HG02763 (cell line): ENCODE measurements around the gene SASH3.

Experiments
- ATAC-seq: cut with Tn5 transposase; IDR thresholded peaks from one replicate; pipeline ENCODE4 v1.9.1; 2021; ENCODE audit warnings: mild to moderate bottlenecking, moderate library complexity; ENCODE audit not compliant: unreplicated experiment

SASH3 gene

GRCh38 chrX:129808158-129808828 lies 28.5 kb downstream of the SASH3 start:
- no peak for ATAC-seq

DNA sequence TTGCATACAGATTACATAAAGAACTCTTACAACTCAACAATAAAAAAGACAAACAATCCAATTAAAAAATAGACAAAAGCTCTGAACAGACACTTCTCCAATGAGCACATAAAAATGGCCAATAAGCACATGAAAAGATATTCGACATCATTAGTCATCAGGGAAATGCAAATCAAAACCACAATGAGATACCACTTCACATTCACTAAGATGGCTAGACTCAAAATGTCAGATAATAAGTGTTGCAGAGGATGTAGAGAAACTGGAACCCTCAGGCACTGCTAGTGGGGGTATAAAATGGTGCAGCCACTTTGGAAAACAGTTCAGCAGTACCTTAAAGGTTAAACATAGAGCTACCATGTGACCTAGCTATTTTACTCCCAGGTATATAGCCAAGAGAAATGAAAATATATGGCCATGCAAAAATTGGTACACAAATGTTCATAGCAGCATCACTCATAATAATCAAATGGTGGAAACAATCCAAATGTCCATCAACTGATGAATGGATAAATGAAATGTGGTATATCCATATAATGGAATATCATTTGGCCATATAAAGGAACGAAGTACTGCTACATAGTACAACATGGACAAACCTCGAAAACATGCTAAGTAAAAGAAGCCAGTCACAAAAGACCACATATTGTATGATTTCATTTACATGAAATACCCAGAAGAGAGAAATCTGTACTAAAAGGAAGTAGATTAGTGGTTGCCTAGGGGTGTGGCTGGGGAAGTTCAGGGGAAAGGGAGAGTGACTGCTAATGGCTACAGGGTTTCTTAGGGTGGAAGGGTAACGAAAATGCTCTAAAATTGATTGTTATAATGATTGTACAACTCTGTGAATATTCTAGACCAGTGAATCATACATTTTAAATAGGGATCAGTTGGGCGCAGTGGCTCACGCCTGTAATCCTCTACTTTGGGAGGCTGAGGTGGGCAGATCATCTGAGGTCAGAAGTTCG lies 29.4 kb downstream of the SASH3 start:
- no peak for ATAC-seq

DNA sequence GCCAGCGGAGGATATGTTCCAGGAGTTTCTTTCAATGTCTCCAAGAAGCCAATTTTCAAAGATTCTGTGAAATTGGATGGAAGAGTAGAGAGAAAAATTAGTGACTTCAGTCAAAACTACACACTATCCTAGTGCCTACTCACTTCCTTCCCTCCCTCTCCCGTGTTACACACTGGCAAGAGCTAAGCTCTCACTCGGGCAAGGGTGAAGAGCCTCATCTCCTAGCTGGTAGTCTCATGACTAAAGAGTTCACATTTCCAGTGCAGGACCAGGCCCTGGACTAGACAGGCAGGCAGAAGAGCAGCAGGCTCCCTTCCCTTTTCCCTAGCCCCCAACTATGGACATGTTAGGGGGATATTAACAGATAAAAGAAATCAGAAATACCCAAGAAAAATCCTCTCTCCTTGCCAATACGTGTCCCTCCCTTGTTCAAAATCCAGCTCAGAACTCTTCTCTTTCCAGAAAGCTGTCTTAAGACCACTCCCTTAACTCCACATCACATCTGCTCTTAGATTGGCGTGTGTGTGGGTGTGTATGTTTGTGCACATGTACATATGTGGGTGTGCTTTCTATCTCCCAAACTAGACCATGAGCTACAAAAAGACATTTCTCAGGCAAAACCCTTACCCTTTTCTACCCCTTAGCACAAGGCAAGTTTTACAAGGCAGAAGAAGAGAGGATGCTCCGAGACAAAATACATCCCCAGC lies 34.1 kb downstream of the SASH3 start:
- no peak for ATAC-seq

DNA sequence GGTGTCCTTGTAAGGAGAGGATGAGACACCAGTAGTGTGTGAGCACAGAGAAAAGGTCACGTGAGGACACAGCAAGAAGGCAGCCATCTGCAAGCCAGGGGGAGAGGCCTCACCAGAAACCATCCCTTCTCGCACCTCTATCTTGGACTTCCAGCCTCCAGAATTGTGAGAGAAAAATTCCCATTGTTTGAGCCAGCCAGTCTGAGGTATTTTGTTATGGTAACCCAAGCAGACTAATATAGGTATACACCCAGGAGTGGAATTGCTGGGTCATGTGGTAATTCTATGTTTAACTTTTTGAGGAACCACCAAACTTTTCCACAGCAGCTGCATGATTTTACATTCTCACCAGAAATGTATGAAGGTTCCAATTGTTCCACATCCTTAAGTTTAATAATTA lies 38.4 kb downstream of the SASH3 start:
- ATAC-seq: no peak

- ATAC-seq: peak; percentile 47
Observed at GRCh38 chrX:129823115-129823514, 43.4 kb downstream of the SASH3 start.

DNA sequence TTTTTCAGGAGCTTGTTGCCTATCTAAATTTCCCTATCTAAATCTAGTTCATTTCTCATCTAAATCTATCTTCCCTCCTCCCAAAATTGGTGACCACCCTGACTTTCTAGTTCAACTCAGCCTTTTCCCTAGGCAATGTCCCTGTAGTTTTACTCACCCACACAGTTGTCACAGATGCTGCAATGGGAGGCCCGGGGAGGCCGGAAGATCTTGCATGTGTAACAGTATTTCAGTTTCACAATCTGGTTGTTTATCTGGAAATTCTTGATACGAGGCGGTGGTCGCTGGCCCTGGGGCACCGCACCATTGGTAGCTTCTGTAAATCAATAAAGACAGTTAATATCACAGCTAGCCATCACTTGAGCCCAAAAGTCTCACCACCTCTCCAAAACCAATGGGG lies 43.8 kb downstream of the SASH3 start:
- no peak for ATAC-seq

DNA sequence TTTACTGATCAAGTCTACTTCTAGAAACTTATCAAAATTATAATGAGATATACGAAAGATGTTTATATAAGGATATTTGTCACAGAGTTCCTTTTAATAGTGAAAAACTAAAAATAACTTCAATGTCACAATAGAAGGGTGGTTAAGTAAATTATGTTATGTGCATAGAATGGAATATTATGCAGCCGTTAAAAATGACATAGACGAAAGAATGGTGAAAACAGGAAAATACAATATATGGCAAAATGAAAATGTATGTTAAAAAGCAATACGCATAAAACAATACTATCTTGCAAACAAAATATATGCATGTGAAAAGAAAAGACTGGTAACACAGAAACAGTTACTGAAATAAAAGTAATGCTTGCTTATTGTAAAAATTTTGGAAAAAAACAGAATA lies 44.9 kb downstream of the SASH3 start:
- no peak for ATAC-seq

DNA sequence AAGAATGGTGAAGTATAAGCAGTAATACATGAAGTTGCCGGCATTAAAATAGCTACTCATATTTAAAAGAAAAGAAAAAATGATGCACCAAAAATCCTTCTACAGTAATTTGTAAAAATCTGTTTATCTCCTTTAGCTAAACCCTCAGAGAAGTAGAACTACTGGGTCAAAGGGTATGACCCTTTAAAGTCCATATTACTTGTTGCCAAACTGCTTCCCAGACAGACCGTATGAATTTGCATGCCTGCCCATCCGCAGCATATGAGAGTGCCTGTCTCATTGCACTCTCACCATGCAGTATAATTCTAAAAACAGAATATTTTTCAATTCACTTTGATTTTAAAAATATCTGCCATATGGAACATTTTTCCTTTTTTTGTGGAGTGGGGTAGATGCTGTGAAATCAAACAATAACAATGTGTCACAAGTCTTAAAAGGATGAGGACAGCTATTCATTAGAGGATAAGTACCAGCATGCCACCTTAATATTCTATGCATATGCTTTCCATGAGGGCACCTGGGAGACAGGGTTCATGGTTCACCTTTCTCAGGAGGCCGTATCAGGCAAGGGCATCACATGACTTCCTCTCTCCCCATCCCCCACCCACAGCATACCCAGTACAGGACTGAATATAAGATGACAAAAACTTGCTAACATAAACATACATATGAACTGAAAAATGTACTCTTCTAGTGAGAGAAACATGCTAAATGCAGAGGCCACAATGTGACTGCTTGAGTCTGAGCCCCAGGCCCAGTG lies 46.2 kb downstream of the SASH3 start:
- ATAC-seq: no peak

DNA sequence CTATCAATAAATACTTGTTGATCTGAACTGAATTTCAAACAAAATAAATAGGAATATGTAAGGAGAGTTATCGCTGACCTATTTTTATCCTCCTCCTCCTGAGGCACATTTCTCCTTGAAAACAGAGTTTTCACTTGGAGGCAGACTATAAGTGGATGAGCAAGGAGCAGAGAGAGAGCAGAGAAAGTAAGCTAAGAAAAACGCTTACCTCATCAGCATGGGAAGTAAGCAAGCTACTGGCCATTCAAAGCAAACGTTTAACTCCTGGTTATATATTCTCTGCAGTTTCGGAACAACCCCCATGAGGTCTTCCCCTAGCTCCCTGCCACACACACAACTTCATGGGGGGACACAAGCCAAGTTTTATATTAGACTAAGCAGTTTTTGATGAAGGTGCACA lies 50.7 kb downstream of the SASH3 start:
- ATAC-seq: no peak

DNA sequence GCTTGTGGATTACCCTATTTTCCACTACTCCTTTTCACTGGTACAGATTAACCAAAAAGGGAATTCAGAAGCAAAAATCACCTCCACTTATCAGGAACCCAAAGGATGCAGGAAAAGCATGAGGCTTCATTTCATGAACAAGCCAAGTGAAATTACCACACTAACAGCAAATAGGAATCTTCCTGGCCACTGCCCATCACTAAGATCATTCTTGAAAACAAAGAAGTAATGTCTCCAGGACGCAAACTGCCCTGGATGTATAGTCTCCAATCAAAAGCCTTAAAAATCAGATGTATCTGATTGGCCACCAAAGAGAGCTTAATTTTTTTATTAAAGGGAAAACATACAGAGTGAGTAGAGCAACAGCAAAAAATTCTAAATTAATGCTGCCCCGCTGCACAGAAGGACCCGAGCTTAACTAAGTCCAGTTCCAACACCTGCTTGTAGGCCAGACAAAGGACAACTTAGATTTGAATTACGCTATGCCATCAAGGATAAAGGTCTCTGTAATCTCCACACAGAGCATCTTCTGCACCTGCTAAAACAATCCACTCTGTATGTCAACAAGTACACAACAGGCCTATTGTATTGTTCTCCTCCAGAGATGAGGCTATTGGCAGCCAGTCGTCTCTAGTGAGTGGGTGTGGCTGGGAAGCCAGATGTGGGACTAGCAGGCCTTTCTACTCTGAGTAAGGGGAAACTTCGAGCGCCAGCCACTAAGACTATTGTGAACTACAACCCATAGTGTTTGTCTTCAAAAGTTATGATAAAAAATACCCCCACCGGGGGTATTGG lies 51.5 kb downstream of the SASH3 start:
- ATAC-seq: no peak

DNA sequence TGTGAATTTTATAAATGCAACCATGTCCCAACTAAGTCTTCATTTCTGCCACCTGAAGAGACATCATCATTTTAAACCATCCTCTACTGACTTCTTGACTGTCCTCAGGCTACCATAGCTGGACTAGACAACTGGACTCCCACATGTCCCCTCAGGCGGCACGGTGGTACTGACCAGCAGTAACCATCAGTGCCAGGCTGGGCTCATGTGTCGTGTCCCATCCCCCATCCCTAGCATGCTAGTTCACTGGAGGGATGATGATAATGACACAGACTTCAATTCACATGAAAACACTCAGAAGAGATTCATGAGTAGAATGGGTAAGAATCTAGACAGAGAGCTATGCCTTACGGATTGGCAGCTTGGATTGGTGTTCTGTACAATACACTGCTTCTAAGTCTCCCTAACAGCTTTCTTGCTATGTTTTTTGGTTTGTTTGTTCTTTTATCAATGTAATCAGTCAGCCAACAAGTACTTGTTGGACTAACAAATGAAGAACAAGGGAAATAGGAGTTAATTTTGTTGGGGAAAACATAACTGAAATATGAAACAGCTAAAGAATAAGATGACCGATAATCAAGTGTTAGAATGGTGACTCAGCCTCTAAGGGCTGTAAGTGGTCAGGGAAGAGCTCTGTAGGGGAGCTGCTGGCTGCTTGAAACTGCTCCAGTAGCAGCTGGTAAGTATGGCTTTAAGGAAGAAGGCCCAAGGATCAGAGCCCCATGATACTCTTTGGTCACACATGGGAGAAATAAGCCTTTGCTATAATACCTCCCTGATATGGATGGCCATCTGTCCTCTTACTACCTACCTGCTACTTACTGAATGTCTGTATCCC lies 53.6 kb downstream of the SASH3 start:
- no peak for ATAC-seq

- ATAC-seq: no peak
Observed at GRCh38 chrX:129836827-129837226, 57.1 kb downstream of the SASH3 start.

DNA sequence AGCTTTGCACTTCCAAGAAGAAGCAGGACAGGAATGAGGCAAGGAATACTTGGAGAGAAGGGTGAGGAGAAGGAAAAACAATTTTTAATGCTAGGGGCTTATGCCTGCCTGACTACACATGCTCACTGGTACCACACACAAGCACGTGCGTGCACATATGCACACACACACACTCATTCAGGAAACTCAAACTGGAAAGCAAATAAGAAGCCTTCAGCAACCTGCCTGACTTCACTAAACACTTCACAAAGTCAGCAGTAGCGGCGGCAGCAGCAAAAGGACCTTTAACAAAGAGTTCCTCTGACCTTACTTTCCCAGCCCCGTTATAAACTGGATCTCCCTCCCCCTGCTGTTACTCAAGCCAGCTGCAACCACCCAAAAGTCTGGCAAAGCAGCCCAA lies 60.6 kb downstream of the SASH3 start:
- ATAC-seq: no peak

DNA sequence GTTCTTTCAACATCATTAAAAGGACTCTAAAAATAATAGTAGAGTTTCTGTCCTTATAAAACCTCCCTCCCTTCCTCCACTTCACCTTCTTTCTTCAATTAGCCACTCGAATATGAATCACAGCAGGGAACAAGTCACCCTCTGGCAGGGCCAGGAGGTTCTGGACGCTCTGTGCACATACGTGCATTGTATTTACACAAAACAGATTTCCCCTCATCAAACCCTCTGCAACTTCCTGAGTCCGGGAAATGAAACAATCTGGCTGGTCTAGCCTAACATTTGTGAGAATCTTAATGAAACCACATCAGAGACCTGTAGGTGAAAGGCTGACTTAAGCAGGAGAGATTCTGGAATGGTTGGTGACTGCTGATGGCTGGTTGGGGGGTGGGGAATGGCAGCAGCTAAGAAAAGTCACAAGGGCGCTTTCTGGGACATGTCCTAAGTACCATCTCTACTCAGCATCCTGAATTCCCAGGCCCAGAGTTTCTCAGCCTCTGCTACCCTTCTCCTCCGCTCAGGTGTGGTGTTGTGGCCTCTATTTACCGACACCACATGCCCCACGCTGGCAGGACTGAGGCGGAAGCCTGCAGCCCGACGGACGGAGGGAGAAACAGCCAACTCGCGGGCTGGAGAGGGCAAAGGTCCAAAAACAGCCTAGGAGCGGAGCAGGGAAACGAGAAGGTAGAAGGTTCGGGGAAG lies 62.9 kb downstream of the SASH3 start:
- no peak for ATAC-seq

GRCh38 chrX:129843209-129843458 lies 63.4 kb downstream of the SASH3 start:
- no peak for ATAC-seq

DNA sequence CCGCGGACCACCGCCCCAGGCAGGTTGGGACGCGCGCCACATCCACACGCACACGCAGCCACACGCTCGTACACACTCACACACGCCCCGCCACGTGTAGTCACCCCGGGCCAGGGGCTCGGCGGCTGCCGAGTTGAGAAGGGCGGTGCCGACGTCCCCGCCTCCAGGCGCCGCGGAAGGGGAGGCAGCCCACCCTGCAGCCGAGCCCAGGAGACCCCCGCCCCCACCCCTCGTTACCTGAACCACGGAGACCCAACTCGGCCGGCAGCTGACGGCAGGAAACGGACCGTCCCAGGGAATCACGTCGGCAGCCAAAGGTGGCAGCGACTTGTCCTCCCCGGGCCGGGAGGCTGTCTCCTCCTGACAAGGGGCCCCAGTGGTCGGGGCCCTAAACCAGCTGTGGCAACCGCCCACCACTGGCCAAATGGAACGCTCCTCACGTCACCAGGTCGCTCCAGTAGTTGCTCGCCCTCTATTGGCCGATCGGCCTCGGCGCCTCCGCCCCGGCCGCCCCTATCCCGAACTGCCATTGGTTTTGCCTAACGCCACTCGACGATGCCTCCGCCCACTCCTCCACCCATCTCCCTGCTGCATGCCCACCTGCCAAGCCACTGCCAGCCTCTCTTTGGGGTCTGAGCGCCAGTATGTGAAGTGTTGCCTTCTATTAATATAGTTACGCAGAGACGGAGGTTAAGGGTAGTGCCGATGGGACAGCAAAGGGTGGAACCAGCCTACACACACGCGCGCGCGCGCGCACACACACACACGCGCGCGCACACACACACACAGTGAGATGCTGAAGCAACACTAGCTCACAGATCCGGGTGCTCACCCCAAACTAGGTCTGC lies 63.9 kb downstream of the SASH3 start, which contains the start of gene ZDHHC9:
Gene ZDHHC9, minus strand, starts transcription at position 428 of the 848 bp plus-strand sequence. CDS start 1,941 bp downstream, outside the sequence.
- peak; percentile 97 for ATAC-seq
